Heart left ventricle (tissue), 13 donors: ENCODE measurements around the gene CHRNA1.

Experiments
- CTCF ChIP-seq, 12 donors: fragments of 200-600 bp; sonication (generic) in 4 of 12; IDR thresholded peaks; one replicate each; pipeline versions ENCODE4 v1.5.0 to v1.8.0; 2018 to 2022; ENCODE audit warnings: antibody characterized with exemption in 12 of 12, mild to moderate bottlenecking in 5 of 12
- POLR2A ChIP-seq, 2 donors: fragments of 450-650 bp; IDR thresholded peaks; one replicate each; pipeline ENCODE4 v1.6.1; 2017; ENCODE audit warnings: antibody characterized with exemption in 2 of 2, mild to moderate bottlenecking in 2 of 2, moderate library complexity in 2 of 2
- donor health status: ischemic (EF 13 %, LVEDD 7.1; RV severe dilation, severe dysfunction).
- donor health status: DM: no; HTN: yes; CAD: no.
- donor health status: DM: no; HTN: no; CAD: no.
- donor health status: ischemic (EF 25% LVEDD 6.9; RV normal size, moderate dysfunction).
- donor health status: ischemic (EF 25% LVEDD 5.7; RV mildly dilated, moderate dysfunction).
- donor health status: ischemic (EF 35%, LVEDD 5.7; RV mildly dilated, moderate dysfunction).
- donor health status: nonischemic (EF 11% LVEDD 7.7; RV severe dilation, severe dysfunction).
- donor health status: DM: yes; HTN: yes; CAD: no.
- donor health status: PGD.
- donor health status: ischemic (EF 29% LVEDD 5.4; RV normal size, mild dysfunction).
- donor health status: nonischemic (EF 23%, LVEDD 6.1; RV moderate dilation, normal function).

- TF ChIP-seq CTCF (IDR thresholded peaks at IDR 0.05) (no peak), POLR2A (IDR thresholded peaks at IDR 0.05) (no peak)
Measured at GRCh38 chr2:174763780-174764179, 492 bp downstream of the CHRNA1 start.
